ENCODE data around the gene ZNF200. TPM values are rescaled to one million over a fixed set of nuclear protein-coding genes. Genes with fewer than 3 reads are reported as not detected.

ZNF200 gene, protein sequence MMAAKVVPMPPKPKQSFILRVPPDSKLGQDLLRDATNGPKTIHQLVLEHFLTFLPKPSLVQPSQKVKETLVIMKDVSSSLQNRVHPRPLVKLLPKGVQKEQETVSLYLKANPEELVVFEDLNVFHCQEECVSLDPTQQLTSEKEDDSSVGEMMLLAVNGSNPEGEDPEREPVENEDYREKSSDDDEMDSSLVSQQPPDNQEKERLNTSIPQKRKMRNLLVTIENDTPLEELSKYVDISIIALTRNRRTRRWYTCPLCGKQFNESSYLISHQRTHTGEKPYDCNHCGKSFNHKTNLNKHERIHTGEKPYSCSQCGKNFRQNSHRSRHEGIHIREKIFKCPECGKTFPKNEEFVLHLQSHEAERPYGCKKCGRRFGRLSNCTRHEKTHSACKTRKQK
- total RNA-seq, result 1 to 10 TPM; 2.2 to 5.7 (median 3.9) TPM

- WGBS, 2 donors, result 0 to 1% methylated on average over 2 to 24 of the region's 59 CpGs
- H3K4me3 ChIP-seq (ENCODE audit: low read depth, poor library complexity, severe bottlenecking), result peak within 1 kb of the TSS; percentile 65
- DNase-seq (ENCODE audit: low spot score in 2 of 2), result peak; percentile 93 to 99
- TF ChIP-seq POLR2A (IDR thresholded peaks at IDR 0.05) (no peak), CTCF (IDR thresholded peaks at IDR 0.05) (no peak)
- intact Hi-C loops (cut with DNase I; ENCODE audit: low total_unique reads), result no loop called here
Observed at GRCh38 chr16:3234857-3235561, at the start of gene ZNF200. TSS of gene ZNF200 (minus strand) at chr16:3235158. CDS start at chr16:3233755, 1,403 bp downstream.

- 12 to 14% methylated on average over 23 to 30 of the region's 56 CpGs for WGBS, 2 donors
- intact Hi-C loops (cut with DNase I; ENCODE audit: low total_unique reads), result no loop called here
- TF ChIP-seq POLR2A (IDR thresholded peaks at IDR 0.05) (no peak), CTCF (IDR thresholded peaks at IDR 0.05) (no peak)
- H3K4me3 ChIP-seq (ENCODE audit: low read depth, poor library complexity, severe bottlenecking), result peak overlapping the region; percentile 94
- DNase-seq (ENCODE audit: low spot score in 2 of 2), result peak in 1 of 2 donors; percentile 31
Observed at GRCh38 chr16:3283543-3284447, 48.8 kb upstream of the ZNF200 start.

GRCh38 chr16:3282730-3283542 is 48.0 kb upstream of the ZNF200 start, which contains the start of gene ZNF263:
TSS of gene ZNF263 (plus strand) at chr16:3283491. CDS start at chr16:3283819, 328 bp downstream.
- peak in 1 of 2 donors; percentile 67 for TF ChIP-seq POLR2A (IDR thresholded peaks at IDR 0.05)
- TF ChIP-seq CTCF (IDR thresholded peaks at IDR 0.05), result no peak
- intact Hi-C loops (cut with DNase I; ENCODE audit: low total_unique reads), result no loop called here
- WGBS, 2 donors, result 0 to 1% methylated on average over 40 to 71 of the region's 72 CpGs
- DNase-seq (ENCODE audit: low spot score in 2 of 2), result peak; percentile 97 to 99
- H3K4me3 ChIP-seq (ENCODE audit: low read depth, poor library complexity, severe bottlenecking), result peak within 1 kb of the TSS; percentile 94

DNA sequence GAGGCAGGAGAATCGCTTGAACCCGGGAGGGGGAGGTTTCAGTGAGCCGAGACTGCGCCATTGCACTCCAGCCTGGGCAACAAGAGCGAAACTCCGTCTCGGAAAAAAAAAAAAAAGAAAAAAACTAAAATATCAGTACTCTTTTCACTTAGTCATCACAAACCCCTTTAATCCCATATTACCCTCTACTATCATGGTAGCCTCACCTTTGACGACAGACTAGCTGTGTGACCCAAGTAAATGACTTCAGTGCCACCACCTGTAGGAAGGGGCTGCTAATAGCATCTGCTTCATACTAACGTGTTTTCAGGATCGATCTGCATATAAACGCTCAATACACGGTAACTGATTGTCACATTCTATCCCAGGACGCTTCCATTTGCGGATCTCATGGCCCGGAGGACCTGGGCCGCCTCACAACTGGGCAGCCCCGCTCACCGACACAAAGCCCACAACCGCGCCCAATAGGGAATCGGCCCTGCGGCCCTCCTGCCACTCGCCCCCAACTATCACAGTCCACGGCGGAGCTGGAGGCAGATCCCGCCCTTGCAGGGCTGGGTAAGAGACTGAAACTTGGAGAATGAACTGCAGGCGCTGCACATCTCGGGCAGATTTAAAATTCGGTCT is 47.3 kb upstream of the ZNF200 start:
- DNase-seq (ENCODE audit: low spot score in 2 of 2), result peak in 1 of 2 donors; percentile 27
- intact Hi-C loops (cut with DNase I; ENCODE audit: low total_unique reads), result no loop called here
- H3K4me3 ChIP-seq (ENCODE audit: low read depth, poor library complexity, severe bottlenecking), result peak overlapping the region; percentile 68
- no peak for TF ChIP-seq CTCF (IDR thresholded peaks at IDR 0.05)
- no peak for TF ChIP-seq POLR2A (IDR thresholded peaks at IDR 0.05)
- WGBS, 2 donors, result 13 to 18% methylated on average over 26 to 27 of the region's 29 CpGs

Data from lower leg skin (tissue), 4 donors.